Vagina (tissue), 2 donors: Measurements from ENCODE around the gene ZNF787.

Experiments used
- CTCF ChIP-seq, 3 experiments: fragments of 450-650 bp in 2 of 3; fragments of 200-600 bp in 1 of 3; sonication (generic) in 1 of 3; IDR thresholded peaks; one replicate each; pipeline ENCODE4 v1.5.1; 2017 to 2019; ENCODE audit warnings: antibody characterized with exemption in 3 of 3, mild to moderate bottlenecking in 2 of 3, moderate library complexity in 2 of 3
- POLR2A ChIP-seq, 2 donors: fragments of 450-650 bp; IDR thresholded peaks; one replicate each; pipeline ENCODE4 v1.6.1; 2017; ENCODE audit warnings: antibody characterized with exemption in 2 of 2, mild to moderate bottlenecking in 2 of 2, moderate library complexity in 2 of 2
- POLR2AphosphoS5 ChIP-seq, 2 donors: sonication (generic); formaldehyde crosslinking; IDR thresholded peaks; one replicate each; pipeline ENCODE4 v1.9.0; 2017; ENCODE audit warnings: antibody characterized with exemption in 2 of 2, mild to moderate bottlenecking in 2 of 2, low read depth in 1 of 2; ENCODE audit not compliant: insufficient read depth in 1 of 2

DNA sequence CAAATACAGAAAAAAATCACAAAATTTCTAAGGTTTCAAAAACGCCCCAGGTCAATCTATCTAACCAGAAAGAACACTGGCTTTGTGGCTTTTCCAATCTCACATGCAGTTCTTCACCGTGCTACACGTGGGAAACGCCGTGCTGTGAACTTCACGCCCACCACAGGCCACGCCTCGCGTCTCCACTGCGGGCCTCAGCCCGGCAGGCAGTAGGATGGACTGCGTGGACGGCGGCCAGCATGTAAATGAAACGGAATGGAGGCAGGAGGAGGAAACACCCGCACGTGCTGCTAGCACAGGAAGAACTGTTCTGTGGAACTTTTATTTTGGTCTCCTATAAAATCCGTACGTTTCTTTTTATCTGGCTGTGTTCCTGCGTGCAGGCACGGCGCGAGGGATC is 23.8 kb downstream of the ZNF787 start:
- TF ChIP-seq POLR2A (IDR thresholded peaks at IDR 0.05) (no peak), CTCF (IDR thresholded peaks at IDR 0.05) (no peak), POLR2AphosphoS5 (IDR thresholded peaks at IDR 0.05; ENCODE audit: insufficient read depth in 1 of 2, low read depth in 1 of 2) (no peak)
